ENCODE results near the gene TTLL3.

- TF ChIP-seq CTCF (conservative IDR thresholded peaks at IDR 0.05; ENCODE audit: low read depth, low read length), result no peak
- no peak for TF ChIP-seq CEBPB (IDR thresholded peaks at IDR 0.05; ENCODE audit: low read depth, low read length)
- TF ChIP-seq, protein P1, sequence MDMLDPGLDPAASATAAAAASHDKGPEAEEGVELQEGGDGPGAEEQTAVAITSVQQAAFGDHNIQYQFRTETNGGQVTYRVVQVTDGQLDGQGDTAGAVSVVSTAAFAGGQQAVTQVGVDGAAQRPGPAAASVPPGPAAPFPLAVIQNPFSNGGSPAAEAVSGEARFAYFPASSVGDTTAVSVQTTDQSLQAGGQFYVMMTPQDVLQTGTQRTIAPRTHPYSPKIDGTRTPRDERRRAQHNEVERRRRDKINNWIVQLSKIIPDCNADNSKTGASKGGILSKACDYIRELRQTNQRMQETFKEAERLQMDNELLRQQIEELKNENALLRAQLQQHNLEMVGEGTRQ (IDR thresholded peaks at IDR 0.05; ENCODE audit: low read depth, low read length), result no peak
- TF ChIP-seq ELK1 (IDR thresholded peaks at IDR 0.05; ENCODE audit: borderline replicate concordance, low read depth, low read length), result no peak
Measured at GRCh38 chr3:9791790-9792404, 18.2 kb upstream of the TTLL3 start.
